Measurements from ENCODE around the gene CYB561D2. TPM values are rescaled to one million over a fixed set of nuclear protein-coding genes. Genes with fewer than 3 reads are reported as not detected.

The CYB561D2 gene
- total RNA-seq, 1 donor from 2014 or later = 12.9 TPM

DNA sequence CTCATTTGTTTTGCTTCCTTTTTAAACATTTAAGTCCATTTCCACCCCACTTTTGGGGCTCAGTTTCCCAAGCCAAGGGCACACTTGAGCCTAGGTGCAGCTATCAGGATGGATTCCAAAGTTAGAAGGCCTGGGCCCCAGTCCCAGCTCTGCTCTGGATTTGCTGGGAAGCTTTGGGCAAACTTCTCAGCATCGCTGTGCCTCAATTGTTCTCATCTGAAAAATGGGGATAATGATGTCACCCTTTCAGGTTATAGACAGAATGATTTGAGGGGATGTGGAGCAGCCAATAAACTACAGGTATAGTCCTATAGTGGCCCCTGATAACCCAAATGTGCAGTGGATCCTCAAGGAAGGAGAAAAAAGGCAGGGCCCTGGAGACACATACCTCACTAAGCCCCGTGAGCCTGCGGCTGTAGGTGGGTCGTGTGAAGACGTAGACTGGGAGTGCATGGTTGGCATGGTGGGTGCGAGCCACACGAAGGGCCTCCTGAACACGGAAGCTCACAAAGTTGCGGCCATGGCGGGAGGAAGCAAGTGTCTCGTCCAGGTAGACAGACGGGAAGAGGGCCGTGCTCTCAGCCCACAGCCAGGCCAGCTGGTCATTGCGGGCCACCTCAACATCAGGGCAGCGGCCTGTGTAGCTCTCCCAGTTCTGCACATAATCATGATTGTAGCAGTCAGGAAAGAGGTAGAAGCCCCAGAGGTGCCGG is 31.3 kb upstream of the CYB561D2 start:
- no peak for DNase-seq (ENCODE audit: low spot score in 2 of 2, unreplicated experiment in 2 of 2)
- no peaks in the 10 kb centered on the region for H3K27me3 Mint-ChIP-seq (ENCODE audit: low read depth)
- H3K27ac Mint-ChIP-seq = no peak overlapping the region
- H3K4me3 Mint-ChIP-seq = peak overlapping the region; percentile 88
- peaks cover 16% of the 10 kb centered on the region for H3K36me3 Mint-ChIP-seq
- peaks cover 51% of the 10 kb centered on the region for H3K4me1 Mint-ChIP-seq
- TF ChIP-seq, protein P1, sequence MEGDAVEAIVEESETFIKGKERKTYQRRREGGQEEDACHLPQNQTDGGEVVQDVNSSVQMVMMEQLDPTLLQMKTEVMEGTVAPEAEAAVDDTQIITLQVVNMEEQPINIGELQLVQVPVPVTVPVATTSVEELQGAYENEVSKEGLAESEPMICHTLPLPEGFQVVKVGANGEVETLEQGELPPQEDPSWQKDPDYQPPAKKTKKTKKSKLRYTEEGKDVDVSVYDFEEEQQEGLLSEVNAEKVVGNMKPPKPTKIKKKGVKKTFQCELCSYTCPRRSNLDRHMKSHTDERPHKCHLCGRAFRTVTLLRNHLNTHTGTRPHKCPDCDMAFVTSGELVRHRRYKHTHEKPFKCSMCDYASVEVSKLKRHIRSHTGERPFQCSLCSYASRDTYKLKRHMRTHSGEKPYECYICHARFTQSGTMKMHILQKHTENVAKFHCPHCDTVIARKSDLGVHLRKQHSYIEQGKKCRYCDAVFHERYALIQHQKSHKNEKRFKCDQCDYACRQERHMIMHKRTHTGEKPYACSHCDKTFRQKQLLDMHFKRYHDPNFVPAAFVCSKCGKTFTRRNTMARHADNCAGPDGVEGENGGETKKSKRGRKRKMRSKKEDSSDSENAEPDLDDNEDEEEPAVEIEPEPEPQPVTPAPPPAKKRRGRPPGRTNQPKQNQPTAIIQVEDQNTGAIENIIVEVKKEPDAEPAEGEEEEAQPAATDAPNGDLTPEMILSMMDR (IDR thresholded peaks at IDR 0.05; ENCODE audit: unreplicated experiment) = no peak
- no peaks in the 10 kb centered on the region for H3K9me3 Mint-ChIP-seq

DNA sequence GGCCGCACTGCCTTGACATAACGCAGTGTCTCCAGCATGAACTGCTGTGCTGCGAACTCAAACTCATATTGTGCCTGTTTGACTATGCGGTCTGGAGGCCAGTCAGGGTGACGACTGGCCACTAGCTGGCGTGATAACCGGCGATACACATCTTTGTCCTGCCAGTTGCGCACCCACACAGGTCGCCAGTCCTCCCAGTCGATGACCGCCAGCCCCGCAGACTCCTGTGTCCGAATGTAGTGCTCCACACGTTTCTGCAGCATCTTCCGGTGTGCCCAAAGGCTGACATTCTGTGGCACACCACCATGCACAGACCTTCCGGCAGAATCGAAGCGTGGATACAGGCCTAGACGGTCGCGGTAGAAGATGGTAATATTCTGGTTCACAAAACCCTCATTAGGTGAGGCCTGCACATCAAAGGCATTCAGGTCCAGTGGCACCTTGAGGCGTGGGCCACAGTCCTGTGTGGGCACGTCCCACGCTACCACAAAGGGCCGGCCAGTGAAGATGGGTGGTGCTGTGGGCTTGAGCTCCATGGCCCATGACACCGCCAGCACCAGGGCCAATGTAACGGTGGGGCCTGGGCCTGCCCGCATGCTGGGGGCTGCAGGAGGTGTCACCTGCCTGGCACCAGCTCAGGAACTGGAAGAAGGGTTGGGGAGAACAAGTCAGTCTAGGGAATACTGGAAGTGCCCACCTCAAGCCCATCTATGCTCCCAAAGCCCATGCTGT is 30.6 kb upstream of the CYB561D2 start:
- Mint-ChIP-seq H3K4me1 (peaks cover 56% of the 10 kb centered on the region), H3K27me3 (ENCODE audit: low read depth) (no peaks in the 10 kb centered on the region), H3K36me3 (peaks cover 15% of the 10 kb centered on the region), H3K9me3 (no peaks in the 10 kb centered on the region), H3K4me3 (peak overlapping the region; percentile 88), H3K27ac (peak overlapping the region; percentile 90)
- TF ChIP-seq, protein P1 (IDR thresholded peaks at IDR 0.05; ENCODE audit: unreplicated experiment) = no peak
- no peak for DNase-seq (ENCODE audit: low spot score in 2 of 2, unreplicated experiment in 2 of 2)

DNA sequence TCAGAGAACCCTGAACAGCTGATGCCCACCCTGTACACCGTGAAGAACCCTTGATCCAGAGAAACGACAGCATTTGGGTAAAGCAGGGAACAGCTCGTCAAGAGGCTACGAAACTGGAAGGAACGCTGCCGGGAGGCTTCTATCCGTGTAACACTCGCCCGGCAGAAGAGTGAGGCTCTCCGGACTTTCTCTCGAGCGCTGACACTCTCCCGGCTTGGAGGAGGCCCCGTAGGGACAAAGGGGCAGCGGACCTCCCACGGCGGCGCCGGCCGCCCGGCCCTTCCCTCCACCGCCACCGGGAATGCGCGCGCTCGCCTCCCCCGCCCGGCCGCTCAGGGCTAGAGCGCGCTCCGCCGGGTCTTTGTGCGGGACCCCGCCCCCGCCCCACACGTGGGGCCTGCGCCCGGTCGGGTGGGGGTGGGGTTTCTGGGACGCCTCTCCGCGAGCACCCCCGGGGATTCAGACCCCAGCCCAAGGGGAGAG is 29.8 kb upstream of the CYB561D2 start:
- Mint-ChIP-seq H3K4me3 (peak overlapping the region; percentile 88), H3K36me3 (peaks cover 12% of the 10 kb centered on the region), H3K27ac (peak overlapping the region; percentile 90), H3K27me3 (ENCODE audit: low read depth) (no peaks in the 10 kb centered on the region), H3K4me1 (peaks cover 56% of the 10 kb centered on the region), H3K9me3 (no peaks in the 10 kb centered on the region)
- DNase-seq (ENCODE audit: low spot score in 2 of 2, unreplicated experiment in 2 of 2) = peak; percentile 73 to 84
- TF ChIP-seq, protein P1 (IDR thresholded peaks at IDR 0.05; ENCODE audit: unreplicated experiment) = no peak

DNA sequence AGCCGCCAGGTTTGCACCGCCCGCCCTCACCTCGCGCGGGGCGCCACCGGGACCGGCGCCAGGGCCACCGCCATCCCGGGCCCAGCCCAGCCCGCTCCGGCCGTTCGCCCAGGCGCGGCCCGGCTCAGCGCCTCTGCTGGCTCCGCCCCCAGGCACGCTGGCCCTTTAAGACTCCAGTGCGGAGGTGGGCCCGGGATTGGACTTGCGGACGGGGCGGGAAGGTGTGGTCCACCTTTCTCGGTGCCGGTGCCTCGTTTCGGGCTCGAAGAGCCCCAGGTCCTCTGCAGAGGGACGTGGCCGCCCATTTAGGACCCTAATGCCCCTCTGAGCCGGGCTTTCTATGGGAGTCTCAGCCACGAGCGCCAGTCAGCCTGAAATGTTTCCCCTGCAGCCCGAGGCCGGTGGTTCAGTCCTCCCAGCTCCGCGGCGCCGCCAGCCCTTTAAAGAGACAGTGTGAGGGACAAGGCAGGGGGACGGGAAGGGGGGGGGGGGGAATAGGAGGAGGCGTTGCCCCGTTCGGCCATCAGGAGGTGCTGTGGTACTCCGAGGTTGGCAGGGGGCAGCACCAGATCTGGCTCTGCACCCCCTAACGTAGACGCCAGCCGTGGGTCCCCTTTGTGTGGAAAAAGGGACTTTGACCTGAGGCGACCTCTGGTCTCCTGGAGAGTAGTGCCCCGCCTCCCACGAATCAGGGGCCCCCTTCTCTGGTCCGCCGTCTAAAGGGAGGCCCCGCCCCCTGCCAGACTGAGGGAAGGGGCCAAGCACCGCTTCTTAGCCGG is 29.1 kb upstream of the CYB561D2 start:
- peak overlapping the region; percentile 95 for H3K27ac Mint-ChIP-seq
- peaks cover 52% of the 10 kb centered on the region for H3K4me1 Mint-ChIP-seq
- DNase-seq (ENCODE audit: low spot score in 2 of 2, unreplicated experiment in 2 of 2) = peak; percentile 71 to 88
- peak overlapping the region; percentile 88 for H3K4me3 Mint-ChIP-seq
- peaks cover 8% of the 10 kb centered on the region for H3K36me3 Mint-ChIP-seq
- no peaks in the 10 kb centered on the region for H3K27me3 Mint-ChIP-seq (ENCODE audit: low read depth)
- H3K9me3 Mint-ChIP-seq = no peaks in the 10 kb centered on the region
- TF ChIP-seq, protein P1 (IDR thresholded peaks at IDR 0.05; ENCODE audit: unreplicated experiment) = peak; percentile 60

DNA sequence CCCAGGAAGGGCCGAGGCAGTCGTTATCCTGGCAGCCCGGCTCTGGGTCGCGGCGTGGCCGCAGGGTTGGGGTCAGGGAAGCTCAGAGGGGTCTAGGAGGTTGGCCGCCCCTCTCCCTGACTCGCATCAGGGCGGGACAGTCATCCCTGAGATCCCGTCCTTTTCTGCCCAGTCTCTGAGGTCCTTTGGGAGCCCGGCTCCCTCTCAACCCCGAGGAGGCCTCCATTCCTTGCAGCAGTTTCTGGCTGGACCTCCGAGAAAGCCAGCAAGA is 28.6 kb upstream of the CYB561D2 start:
- peaks cover 51% of the 10 kb centered on the region for H3K4me1 Mint-ChIP-seq
- peaks cover 5% of the 10 kb centered on the region for H3K36me3 Mint-ChIP-seq
- TF ChIP-seq, protein P1 (IDR thresholded peaks at IDR 0.05; ENCODE audit: unreplicated experiment) = no peak
- H3K9me3 Mint-ChIP-seq = no peaks in the 10 kb centered on the region
- H3K4me3 Mint-ChIP-seq = peak overlapping the region; percentile 81
- H3K27ac Mint-ChIP-seq = peak overlapping the region; percentile 53
- DNase-seq (ENCODE audit: low spot score in 2 of 2, unreplicated experiment in 2 of 2) = no peak
- H3K27me3 Mint-ChIP-seq (ENCODE audit: low read depth) = no peaks in the 10 kb centered on the region

Data from mesothelial cell of epicardium (in vitro differentiated cells).